GM21447 (cell line): ENCODE measurements around the gene TSPAN12.
A peak's percentile ranks its signal among the peaks of the same experiment; 100 is the strongest.

Source experiments
- ATAC-seq: cut with Tn5 transposase; IDR thresholded peaks from one replicate; pipeline ENCODE4 v1.9.1; 2021; ENCODE audit not compliant: unreplicated experiment

TSPAN12 gene

GRCh38 chr7:120852700-120853099 lies 5.2 kb downstream of the TSPAN12 start:
- ATAC-seq: no peak

GRCh38 chr7:120843109-120843508 lies 14.8 kb downstream of the TSPAN12 start:
- ATAC-seq: no peak

DNA sequence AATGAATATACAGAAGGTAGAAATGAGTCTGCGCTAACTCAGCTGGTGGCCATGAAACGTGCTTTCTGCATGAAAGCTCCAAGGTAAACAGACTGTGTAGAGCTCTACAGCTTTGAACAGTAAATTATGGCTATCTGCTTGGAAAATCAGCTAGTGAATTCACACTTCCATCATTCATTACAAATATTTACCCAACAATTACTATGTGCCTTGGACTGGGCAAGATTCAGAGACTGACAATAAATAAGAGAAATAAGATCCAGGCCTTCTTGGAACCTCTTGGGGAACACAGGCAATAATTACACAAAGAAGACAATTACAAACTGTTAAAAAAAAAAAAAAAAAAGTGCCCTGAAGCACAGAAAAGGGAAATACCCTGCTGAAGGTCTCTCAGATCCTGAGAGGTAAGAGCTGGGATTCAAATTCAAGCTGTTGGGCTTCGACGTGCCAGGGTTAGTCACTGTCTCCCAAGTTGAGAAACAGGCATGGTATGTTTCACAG lies 15.8 kb downstream of the TSPAN12 start:
- no peak for ATAC-seq

DNA sequence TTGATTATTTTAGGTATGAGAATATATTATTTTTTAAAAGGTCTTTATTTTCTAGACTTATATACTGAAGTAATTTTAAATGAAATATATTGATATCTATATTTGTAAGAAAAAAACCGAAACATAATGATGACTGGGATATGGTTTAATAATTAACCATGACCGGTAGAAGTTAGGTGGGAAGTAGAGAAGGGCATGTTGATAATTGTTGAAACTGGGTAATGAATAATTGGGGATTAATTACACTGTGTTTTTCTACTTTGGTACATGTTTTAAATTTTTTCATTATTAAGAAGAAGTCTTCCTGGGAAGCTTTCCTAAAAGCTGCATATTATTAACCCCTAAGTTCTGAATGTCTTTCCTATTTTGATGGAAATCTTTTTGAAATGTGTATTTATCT lies 16.3 kb downstream of the TSPAN12 start:
- no peak for ATAC-seq

GRCh38 chr7:120838281-120838682 lies 19.7 kb downstream of the TSPAN12 start:
- ATAC-seq: peak; percentile 63

DNA sequence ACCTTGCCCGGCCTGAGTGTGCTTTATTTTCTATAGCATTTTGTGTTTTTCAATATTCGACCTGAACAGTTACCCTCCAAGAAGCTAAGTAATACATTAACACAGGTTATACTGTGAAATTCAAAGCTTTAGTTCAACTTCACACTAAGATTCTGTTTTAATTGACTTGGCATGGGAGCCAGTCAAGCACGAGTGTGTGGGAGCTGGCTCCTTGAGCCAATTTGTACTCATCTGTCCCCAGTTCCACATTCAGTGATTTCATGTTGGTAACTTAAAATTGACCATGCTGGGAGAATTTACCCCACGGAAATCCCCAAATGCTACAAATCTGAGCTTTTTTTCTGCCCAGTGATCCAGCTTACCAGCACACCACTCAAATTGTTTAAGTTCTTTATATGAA lies 20.3 kb downstream of the TSPAN12 start:
- ATAC-seq: peak; percentile 42

- no peak for ATAC-seq
Observed at GRCh38 chr7:120836556-120837115, 21.3 kb downstream of the TSPAN12 start.

DNA sequence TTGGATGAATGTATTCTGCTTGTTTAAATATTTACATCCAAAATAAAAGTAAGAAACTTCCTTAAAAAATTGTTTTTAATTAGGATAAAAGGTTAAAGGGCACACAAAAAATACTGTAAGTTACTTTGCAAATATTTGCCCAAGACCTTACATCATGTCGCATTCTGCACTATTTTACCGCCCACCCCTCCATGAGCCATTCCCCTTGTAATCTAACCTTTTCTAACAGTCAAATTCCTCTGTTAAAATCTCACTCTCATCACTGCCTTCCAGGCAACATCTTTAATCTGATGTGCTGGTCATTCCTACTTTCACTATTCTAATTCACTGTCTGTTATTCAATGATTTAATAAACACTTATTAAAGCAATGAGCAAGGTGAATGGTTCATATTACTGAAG lies 23.2 kb downstream of the TSPAN12 start:
- ATAC-seq: no peak

GRCh38 chr7:120833546-120833945 lies 24.4 kb downstream of the TSPAN12 start:
- no peak for ATAC-seq

DNA sequence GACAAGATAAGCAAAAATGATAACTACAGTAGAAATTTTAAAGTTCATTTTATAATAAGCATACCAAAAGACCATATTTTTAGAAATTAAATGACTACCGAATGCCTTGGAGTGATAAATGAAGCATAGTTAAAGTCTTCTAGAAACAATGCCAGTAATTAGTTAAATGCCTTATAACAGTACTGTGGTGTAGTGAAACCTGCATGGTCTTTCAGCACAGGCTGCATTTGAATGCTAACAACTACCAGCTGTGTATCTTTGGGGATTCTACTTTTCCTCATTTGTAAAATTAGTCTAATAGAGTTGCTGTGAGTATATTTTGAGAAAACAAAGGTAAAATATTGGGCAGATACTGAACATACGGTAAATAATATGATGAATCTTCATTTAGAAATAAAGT lies 25.1 kb downstream of the TSPAN12 start:
- ATAC-seq: no peak

DNA sequence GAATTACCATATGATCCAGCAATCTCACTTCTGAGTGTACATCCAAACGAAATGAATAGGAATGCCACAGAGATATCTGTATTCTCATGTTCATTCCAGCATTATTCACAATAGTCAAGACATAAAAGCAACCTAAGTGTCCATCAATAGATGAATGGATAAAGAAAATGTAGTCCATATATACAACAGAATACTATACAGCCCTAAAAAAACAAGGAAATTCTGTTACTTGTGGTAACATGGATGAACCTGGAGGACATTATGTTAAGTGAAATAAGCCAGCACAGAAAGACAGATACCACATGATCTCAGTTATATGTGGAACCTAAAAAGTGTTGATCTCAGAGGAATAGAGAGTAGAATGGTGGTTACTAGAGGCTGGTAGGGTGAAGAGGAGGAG lies 26.7 kb downstream of the TSPAN12 start:
- no peak for ATAC-seq

GRCh38 chr7:120829487-120829886 lies 28.5 kb downstream of the TSPAN12 start:
- no peak for ATAC-seq

GRCh38 chr7:120828528-120828927 lies 29.4 kb downstream of the TSPAN12 start:
- ATAC-seq: no peak

GRCh38 chr7:120827371-120828118 lies 30.4 kb downstream of the TSPAN12 start:
- no peak for ATAC-seq

DNA sequence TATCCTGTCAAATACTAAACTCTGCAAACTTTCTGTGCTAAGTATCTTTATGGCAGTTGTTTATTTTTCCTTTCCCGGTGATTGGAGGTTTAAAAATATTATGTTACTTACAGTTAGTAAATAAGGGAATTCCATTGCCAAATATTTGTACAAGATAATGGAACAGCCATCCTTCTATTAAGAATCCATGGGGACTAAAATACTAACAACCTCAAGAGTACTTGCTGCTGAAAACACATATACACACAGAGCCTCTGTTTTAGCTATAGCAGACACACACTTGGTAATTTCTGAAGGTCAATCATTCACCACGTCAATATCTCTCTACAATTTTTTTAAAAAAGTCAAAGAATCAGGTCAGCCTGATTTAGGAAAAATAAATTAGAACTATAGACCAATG lies 32.4 kb downstream of the TSPAN12 start:
- no peak for ATAC-seq

DNA sequence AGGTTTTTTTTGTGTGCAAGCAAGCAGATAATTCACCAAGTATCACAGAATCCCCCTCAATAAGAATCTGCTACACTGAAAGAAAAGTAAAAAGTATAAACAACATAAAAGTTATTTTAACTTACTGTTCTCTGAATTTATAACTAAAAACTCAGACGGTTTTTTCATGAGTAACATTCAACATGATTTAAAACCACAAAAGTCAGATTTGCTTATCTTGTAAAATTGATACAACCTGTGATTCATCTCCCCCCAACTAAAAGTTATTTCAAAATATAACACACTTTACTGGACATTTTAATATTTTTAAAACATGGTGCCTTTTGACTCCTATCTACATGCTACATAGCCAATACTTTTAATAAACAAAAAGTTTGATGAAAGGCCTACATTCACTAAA lies 32.8 kb downstream of the TSPAN12 start:
- ATAC-seq: no peak

DNA sequence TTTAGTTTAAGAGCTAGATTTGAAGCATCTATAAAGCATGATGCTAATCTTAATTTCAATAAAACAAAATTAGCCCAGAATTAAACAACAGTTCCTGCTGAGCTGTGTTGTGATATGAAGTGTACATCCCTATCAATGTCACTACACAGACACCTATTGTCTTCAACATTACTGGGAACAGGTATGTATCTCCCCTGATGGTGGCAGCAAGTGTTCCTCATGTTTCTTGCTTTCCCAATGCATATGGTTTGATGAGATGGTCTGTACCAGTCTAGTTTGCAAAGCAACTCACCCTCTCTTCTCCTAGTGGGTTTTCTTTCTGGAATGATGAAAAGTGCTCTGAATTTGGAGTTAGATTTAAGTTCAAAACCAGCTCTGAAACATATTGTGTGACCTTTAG lies 38.1 kb downstream of the TSPAN12 start:
- no peak for ATAC-seq

DNA sequence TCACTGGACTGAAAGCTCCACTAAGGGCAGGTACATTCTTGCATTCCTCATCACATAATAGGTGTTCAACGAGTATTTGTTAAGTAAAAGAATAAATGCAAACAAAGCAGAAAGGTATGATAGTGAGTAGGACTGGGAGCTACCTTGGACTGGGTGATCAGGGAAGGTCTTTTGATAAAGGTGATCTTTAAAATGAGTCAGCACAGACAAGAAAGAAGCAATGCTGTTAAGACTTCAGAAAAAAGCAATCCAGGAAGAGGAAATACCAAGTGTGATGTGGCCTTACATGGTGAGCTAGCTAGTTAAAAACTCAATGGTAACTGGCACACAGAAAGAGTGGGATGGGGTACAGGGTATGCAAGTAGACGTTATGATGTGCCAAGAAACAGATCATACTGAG lies 40.1 kb downstream of the TSPAN12 start:
- ATAC-seq: no peak

DNA sequence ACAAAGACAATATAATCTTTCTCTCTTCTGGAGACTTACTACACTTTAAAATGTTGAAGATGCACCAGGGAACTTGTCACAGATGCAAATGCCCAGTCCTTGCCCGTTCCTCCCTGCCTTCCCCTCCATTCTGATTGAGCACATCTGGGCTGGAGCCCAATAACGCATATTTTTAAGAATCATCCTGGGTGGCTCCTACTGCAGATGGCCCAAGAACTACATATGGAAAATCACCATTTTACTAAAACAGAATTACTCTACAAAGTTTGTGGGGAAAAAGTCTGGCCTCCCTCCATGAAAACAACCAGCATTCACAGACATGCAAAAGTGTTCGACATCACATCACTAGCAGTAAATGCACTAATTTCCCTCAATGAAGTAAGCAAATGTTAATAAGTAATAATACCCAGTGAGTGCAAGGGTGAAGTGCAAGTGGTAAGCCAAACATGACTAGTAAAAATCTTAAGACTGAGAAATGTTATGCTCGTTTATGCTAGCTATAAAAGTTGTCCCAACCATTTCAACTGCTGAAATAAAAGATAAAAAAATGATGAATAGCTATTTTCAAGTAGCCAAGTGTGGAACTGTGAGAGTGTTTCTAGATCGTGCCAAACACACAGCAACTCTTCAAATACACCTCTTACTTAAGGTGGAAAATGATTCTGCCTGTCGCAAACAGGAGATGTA lies 43.5 kb downstream of the TSPAN12 start:
- ATAC-seq: no peak

DNA sequence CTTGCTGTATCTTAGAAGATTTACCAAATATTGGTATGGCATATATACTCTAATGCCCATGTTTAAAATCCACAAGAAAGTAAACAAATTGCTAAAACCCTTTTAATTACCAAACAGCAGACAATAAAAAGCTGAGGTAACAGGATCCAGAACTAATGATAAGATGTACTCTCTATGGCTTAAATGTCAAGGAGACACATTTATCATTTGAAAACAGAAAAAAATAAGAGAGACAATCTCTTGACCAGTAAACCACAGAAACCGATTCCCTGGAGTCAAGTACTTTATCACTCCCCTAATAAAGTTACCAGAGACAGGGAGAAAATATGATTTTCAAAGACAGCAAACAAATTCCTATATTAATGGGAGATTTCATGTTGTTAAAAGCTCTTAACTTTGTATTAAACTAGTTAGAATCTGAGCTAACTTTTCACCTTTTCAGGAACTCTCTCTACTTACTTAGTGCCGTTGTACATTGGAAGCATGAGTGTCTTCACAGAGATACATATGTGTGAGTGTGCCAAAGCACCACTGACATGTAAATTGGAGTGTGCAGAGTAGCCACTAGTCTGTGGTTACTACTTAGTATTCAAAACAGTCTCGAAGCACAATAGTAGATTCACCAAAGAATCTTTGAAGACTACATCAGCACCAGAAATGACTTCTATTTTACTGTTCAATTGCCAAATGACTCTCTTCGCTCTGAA lies 44.2 kb downstream of the TSPAN12 start:
- no peak for ATAC-seq

DNA sequence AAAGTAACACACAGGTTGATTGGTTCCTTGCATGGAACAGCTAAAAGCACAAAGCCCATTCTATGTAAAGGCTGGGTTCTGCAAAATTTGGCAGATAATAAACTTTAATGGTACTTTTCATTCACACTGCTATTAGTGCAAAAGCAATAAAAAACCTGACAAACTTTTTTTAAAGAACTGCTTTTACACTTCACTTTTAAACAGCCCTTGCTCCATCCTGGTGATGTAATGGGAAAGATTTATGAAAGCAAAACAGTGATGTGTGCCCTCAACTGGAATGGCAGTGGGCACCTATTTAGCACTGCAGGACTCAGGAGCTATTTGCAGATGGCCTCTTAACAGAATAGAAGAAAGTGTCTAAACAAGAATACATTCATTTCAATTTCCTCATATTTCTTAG lies 44.9 kb downstream of the TSPAN12 start:
- ATAC-seq: no peak

DNA sequence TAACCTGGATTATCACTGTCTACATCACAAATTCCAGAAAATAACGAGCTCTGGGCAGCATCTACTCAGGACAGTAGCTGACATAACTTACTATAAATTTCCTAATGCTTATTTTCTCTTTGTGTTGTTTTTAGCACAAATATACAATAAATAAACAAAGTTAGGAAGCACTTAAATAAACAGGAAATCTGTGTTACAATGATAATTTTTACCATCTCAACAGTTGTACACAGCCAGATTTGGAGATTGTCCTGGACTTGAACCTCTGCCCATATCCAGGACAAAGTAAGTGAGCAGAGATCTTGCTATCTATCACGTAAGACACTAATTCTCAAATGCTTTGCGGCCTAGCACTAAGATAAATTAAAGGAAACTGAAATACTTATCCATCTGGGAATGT lies 48.7 kb downstream of the TSPAN12 start:
- no peak for ATAC-seq
